ENCODE results near the gene AEN.
A peak's percentile ranks its signal among the peaks of the same experiment; 100 is the strongest.

AEN gene

GRCh38 chr15:88652456-88653199, 31.5 kb downstream of the AEN start:
- DNase-seq = no peak

GRCh38 chr15:88653200-88654064, 32.3 kb downstream of the AEN start:
- no peak for DNase-seq

- DNase-seq = no peak
Measured at GRCh38 chr15:88654430-88655102, 33.4 kb downstream of the AEN start.

GRCh38 chr15:88655103-88655553, 34.0 kb downstream of the AEN start:
- DNase-seq = no peak

- DNase-seq = no peak
Measured at GRCh38 chr15:88655800-88656488, 34.8 kb downstream of the AEN start.

- no peak for DNase-seq
Measured at GRCh38 chr15:88656760-88657221, 35.7 kb downstream of the AEN start.

GRCh38 chr15:88657326-88658069, 36.4 kb downstream of the AEN start:
- DNase-seq = no peak

GRCh38 chr15:88658070-88658965, 37.2 kb downstream of the AEN start:
- no peak for DNase-seq

GRCh38 chr15:88658972-88659931, 38.1 kb downstream of the AEN start:
- DNase-seq = no peak

- DNase-seq = no peak
Measured at GRCh38 chr15:88661041-88661700, 40.0 kb downstream of the AEN start.

GRCh38 chr15:88661761-88662556, 40.8 kb downstream of the AEN start:
- no peak for DNase-seq

- DNase-seq = no peak
Measured at GRCh38 chr15:88663141-88663621, 42.0 kb downstream of the AEN start.

GRCh38 chr15:88664151-88664778, 43.1 kb downstream of the AEN start:
- DNase-seq = peak; percentile 32

GRCh38 chr15:88674661-88675060, 53.5 kb downstream of the AEN start:
- no peak for DNase-seq

GRCh38 chr15:88678755-88679154, 57.6 kb downstream of the AEN start:
- DNase-seq = no peak

- DNase-seq = no peak
Measured at GRCh38 chr15:88680241-88681001, 59.3 kb downstream of the AEN start.
